EH (cell line): ENCODE results near the gene DUSP10.

Experiments used
- DNase-seq: peaks from one replicate; pipeline ENCODE4 v3.0.0-alpha.2; 2015; ENCODE audit warnings: low read depth

The DUSP10 gene

DNA sequence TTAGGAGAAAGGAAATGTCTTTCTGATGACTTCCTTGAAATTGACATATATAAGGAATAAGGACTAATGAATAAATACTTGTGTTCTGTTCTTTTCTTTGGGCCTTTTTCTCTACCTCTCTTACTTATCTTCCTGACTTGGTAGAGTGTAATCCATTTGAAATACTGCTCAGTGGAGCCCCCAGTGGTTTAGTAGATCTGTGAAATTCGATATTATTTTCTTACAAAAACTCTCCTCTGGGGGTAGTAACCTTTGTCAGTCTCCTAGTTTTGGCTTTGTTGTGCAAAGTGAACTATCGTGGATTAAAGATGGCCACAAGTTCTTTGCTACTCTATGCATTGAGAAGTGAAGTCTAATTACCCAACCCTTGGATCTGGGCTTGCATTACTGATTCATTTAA lies 48.8 kb downstream of the DUSP10 start:
- no peak for DNase-seq

GRCh38 chr1:221692643-221693042 lies 49.2 kb downstream of the DUSP10 start:
- DNase-seq, result no peak

DNA sequence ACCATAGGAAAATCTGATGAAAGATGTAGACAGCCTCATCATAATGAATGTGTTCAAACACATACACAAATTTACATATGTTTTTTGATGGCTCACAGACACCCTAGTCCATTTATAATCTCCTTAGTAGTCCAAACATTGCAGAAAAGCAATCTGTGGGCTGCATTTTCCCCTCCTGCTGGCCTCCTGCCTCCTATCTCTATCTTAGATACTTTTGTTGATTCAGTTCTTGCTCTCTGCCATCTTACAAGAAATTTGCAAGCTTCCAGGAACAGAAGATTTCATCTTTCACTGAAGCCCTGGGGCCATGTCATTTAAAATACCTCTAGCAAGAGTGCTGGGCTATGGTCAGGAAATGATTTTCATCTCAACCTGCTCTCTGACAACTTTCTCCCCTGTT lies 50.6 kb downstream of the DUSP10 start:
- no peak for DNase-seq

DNA sequence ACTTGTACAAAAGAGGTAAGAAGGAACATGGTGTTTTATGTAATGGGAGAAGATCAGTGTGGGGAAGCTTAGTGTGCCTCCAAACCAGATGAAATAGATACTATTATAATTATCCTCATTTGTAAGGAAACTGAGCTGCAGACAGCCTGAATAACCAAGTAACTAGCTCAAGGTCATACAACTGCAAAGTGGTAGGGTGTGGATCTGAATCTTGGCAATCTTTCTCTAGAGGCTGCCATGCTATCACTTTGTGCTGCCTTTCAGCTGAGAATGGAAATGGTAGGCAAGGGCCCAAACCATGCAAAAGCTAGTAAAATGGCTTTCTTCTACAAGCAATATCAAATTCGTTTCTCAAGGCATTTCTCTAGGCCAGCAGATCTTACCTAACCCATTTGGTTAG lies 51.0 kb downstream of the DUSP10 start:
- DNase-seq, result no peak

GRCh38 chr1:221689138-221689537 lies 52.8 kb downstream of the DUSP10 start:
- DNase-seq, result peak; percentile 33

DNA sequence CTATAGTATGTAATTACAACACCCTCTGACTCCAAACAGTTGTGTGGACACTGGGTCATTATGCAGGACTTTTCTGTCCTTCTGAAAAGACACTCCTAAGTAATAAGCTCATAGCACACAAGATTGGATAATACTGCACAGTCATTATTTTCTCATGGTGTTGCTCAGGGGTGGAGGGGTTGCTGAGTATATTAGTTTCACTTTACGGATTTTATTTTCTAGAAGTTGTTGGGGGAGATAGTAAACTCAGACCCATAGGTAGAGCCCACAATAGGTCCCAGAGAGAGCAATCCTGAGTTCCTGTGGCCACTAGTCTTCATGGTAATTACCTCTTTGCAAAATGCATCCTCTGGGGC lies 53.4 kb downstream of the DUSP10 start:
- no peak for DNase-seq

GRCh38 chr1:221687836-221688487 lies 53.9 kb downstream of the DUSP10 start:
- no peak for DNase-seq

DNA sequence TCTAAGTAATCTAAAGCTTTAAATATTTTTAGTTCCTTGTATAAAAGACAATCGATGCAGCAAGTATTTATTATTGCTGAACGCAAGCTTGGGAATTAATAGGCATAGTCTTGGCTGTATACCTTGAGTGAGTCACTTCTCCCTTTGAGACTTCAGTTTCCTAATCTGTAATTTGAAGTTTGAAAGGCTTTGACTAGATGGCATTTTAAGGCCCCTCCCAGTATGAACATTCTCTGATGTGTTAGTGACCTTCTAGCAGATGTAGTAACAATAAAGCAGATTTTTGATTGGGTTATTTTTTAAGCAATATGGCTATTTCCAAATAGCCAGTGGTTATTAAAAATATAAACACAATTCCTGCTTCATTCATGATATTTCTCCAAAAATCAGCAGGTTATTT lies 58.2 kb downstream of the DUSP10 start:
- DNase-seq, result no peak

DNA sequence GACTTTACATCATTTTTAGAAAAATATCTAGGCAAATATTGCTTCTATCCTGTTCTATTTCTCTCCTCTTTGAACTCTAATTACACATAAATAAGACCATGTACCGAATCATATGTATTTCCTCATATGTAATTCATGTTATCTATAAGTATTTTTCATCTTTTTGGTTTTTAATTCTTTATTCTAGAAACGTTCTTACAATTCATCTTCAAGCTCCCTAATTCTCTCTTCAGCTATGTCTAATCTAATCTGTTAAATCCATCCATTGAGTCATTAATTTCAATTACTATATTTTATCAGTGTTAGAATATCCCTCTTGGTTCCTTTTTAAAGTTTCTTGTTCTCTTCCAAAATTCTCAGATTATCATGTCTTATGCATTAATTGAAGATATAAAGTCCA lies 61.8 kb downstream of the DUSP10 start:
- DNase-seq, result no peak

- no peak for DNase-seq
These were observed 63.9 kb downstream of the DUSP10 start for GRCh38 chr1:221678014-221678413.

DNA sequence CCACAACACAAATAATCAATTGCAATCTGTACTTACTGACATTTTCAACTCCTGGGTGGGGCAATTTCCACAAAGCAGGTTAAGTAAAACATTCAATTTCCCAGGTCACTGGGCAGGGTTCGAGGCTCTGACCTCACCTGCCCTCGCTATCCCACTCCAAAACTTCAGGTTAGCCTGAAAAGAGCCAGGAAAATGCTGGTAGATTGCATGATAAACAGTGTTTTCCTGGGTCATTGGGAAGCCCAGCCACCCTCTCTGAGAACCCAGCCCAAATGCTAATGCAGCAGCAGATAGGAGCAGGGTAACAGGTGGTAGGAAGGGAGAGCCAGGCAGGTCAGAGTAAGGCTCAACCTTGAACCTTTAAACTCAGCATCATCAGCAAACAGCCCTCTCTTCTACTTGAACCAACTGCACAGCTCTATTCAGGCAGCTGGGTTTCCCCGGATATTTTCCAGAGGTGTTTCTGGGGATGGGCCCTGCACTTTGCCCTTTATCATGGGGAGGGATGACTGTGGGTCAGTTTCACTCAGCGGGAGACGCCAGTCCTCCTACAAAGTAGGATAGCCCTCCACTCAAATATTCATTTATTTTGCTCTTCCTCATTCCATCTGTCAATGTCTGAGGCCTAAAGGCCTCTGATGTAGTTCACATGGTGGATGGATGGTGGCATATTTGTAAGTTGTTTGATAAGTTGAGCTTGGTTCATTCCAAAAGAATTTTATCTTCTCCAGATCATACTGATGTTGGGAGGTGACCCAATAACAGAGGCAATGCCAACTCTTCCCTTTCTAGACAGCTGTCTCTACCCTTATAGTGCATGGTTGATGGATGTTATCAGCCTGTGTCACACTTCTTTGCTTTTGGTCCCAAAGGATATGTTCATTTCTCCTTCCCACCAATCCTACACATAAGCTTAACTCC lies 65.7 kb downstream of the DUSP10 start:
- DNase-seq, result no peak

- DNase-seq, result no peak
These were observed 68.9 kb downstream of the DUSP10 start for GRCh38 chr1:221672965-221673364.

DNA sequence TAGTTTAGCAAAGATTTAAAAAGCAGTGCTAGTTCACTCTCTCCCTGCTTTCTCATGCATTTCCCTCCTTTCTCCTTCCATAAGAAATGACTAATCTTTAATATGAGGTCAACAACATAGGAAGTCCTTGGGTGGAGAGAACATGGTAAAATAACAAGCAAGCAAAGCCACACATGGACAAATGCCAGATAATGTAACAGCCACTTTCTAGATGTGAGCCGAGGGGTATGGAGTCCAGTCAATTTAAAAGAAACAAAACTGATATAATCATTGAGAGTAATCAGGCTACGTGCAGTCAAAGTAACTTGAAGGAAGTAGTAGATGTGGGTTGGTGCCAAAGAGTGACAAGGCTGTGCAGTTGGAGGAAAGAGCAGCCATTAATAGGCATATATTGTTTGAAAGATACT lies 69.6 kb downstream of the DUSP10 start:
- peak; percentile 80 for DNase-seq

GRCh38 chr1:221670081-221670480 lies 71.8 kb downstream of the DUSP10 start:
- peak; percentile 34 for DNase-seq

GRCh38 chr1:221669441-221669840 lies 72.4 kb downstream of the DUSP10 start:
- DNase-seq, result no peak

GRCh38 chr1:221667504-221667903 lies 74.4 kb downstream of the DUSP10 start:
- DNase-seq, result peak; percentile 66

GRCh38 chr1:221664253-221664652 lies 77.6 kb downstream of the DUSP10 start:
- no peak for DNase-seq

- DNase-seq, result no peak
These were observed 78.6 kb downstream of the DUSP10 start for GRCh38 chr1:221663321-221663720.

GRCh38 chr1:221655766-221656305 lies 86.1 kb downstream of the DUSP10 start:
- no peak for DNase-seq
